H1 (cell line): ENCODE measurements around the gene HORMAD2. TPM values are rescaled to one million over a fixed set of nuclear protein-coding genes. Genes with fewer than 3 reads are reported as not detected.

Source experiments
- CTCF ChIA-PET: fragments of 300-600 bp; sonication (Branson Sonifier 250); formaldehyde crosslinking; loops from one replicate; lab custom pipeline; 2021; ENCODE audit not compliant: partially characterized antibody; lab: Charles Lee
- POLR2A ChIA-PET: fragments of 300-600 bp; sonication (Branson Sonifier 250); formaldehyde crosslinking; loops from one replicate; lab custom pipeline; 2021; ENCODE audit warnings: inconsistent platforms; ENCODE audit not compliant: partially characterized antibody; lab: Charles Lee
- DNase-seq, 2 experiments: peaks; one replicate each; pipeline versions ENCODE4 v3.0.0 to v3.0.0-alpha.2; 2010 to 2022; ENCODE audit warnings: low spot score in 2 of 2, low read depth in 1 of 2, mixed read lengths in 1 of 2
- FAIRE-seq: peaks from 2 replicates; lab custom pipeline; 2011; peaks lifted over from hg19 to GRCh38; lab: Jason Lieb, UNC
- H2AFZ ChIP-seq: 2 replicates; pipeline ENCODE4 v1.8.1; 2012; ENCODE audit warnings: low read length, inconsistent platforms
- H2AK5ac ChIP-seq: 2 replicates; pipeline ENCODE4 v1.6.1; 2013; ENCODE audit warnings: low read depth, low read length
- H2BK120ac ChIP-seq: replicated peaks from 2 replicates; pipeline ENCODE3; 2013; ENCODE audit warnings: low read depth, low read length, inconsistent platforms
- H2BK12ac ChIP-seq: 2 replicates; pipeline ENCODE4 v1.6.1; 2013; ENCODE audit warnings: low read depth, low read length
- H2BK15ac ChIP-seq: 2 replicates; pipeline ENCODE4 v1.6.1; 2013; ENCODE audit warnings: low read length
- H2BK20ac ChIP-seq: 2 replicates; pipeline ENCODE4 v1.6.1; 2013; ENCODE audit warnings: low read length
- H2BK5ac ChIP-seq: 2 replicates; pipeline ENCODE4 v1.6.1; 2013; ENCODE audit warnings: low read depth, low read length
- H3K14ac ChIP-seq: 2 replicates; pipeline ENCODE4 v1.6.1; 2013; ENCODE audit warnings: inconsistent platforms; ENCODE audit not compliant: insufficient read length
- H3K18ac ChIP-seq: 2 replicates; pipeline ENCODE4 v1.6.1; 2013; ENCODE audit warnings: low read length; ENCODE audit errors: extremely low read depth
- H3K23ac ChIP-seq: 2 replicates; pipeline ENCODE4 v1.6.1; 2013; ENCODE audit warnings: inconsistent platforms; ENCODE audit not compliant: insufficient read length
- H3K23me2 ChIP-seq: 2 replicates; pipeline ENCODE4 v1.6.1; 2013; ENCODE audit warnings: low read depth, low read length
- H3K27ac ChIP-seq: 2 replicates; pipeline ENCODE4 v1.6.1; 2011; ENCODE audit warnings: low read depth, low read length, inconsistent platforms
- H3K27me3 ChIP-seq, 4 experiments: replicated peaks in 1 of 4; 1 replicate in 1 of 4; 2 replicates in 3 of 4; pipeline versions ENCODE4 v1.6.1 to v1.8.1; 2011 to 2013; ENCODE audit warnings: low read length in 3 of 4, mild to moderate bottlenecking in 3 of 4, inconsistent platforms in 2 of 4, mixed read lengths in 2 of 4, moderate library complexity in 1 of 4; ENCODE audit not compliant: control insufficient read depth in 3 of 4, insufficient read depth in 3 of 4; ENCODE audit errors: extremely low read depth in 1 of 4
- H3K36me3 ChIP-seq, 4 experiments: 2 replicates each; pipeline versions ENCODE4 v1.6.1 to v1.8.1; 2011 to 2013; ENCODE audit warnings: mild to moderate bottlenecking in 4 of 4, low read length in 3 of 4, moderate library complexity in 2 of 4, control low read depth in 1 of 4, inconsistent platforms in 1 of 4; ENCODE audit not compliant: insufficient read depth in 4 of 4, control insufficient read depth in 2 of 4
- H3K4ac ChIP-seq: replicated peaks from 2 replicates; pipeline ENCODE3; 2013; ENCODE audit warnings: low read length, low read depth, mixed read lengths, inconsistent platforms; ENCODE audit not compliant: insufficient read length
- H3K4me1 ChIP-seq, 4 experiments: replicated peaks in 1 of 4; 1 replicate in 1 of 4; 2 replicates in 3 of 4; pipeline versions ENCODE4 v1.6.1 to v1.8.1; 2011 to 2013; ENCODE audit warnings: low read length in 3 of 4, inconsistent platforms in 2 of 4, mixed read lengths in 1 of 4; ENCODE audit not compliant: insufficient read depth in 4 of 4, control insufficient read depth in 3 of 4
- H3K4me2 ChIP-seq, 2 experiments: 2 replicates each; pipeline versions ENCODE4 v1.6.1 to v1.8.1; 2011 to 2013; ENCODE audit warnings: low read depth in 2 of 2, low read length in 2 of 2, control low read depth in 1 of 2, inconsistent platforms in 1 of 2, mild to moderate bottlenecking in 1 of 2; ENCODE audit not compliant: insufficient read depth in 1 of 2
- H3K4me3 ChIP-seq, 4 experiments: fragments of 200-600, 300-600 bp in 1 of 4; sonication (generic), shearing (Covaris generic), sonication (Bioruptor Twin) in 1 of 4; 2 replicates each; pipeline versions ENCODE4 v1.5.1 to v1.8.1; 2011 to 2016; ENCODE audit warnings: low read length in 4 of 4, low read depth in 3 of 4, control low read depth in 2 of 4, inconsistent platforms in 2 of 4, mild to moderate bottlenecking in 2 of 4, mixed read lengths in 1 of 4, moderate library complexity in 1 of 4; ENCODE audit not compliant: insufficient read depth in 2 of 4; ENCODE audit errors: extremely low read depth in 1 of 4
- H3K56ac ChIP-seq: replicated peaks from 2 replicates; pipeline ENCODE3; 2013; ENCODE audit warnings: low read depth, mild to moderate bottlenecking, mixed read lengths, low read length, inconsistent platforms; ENCODE audit not compliant: insufficient read length
- H3K79me1 ChIP-seq: 2 replicates; pipeline ENCODE4 v1.6.1; 2013; ENCODE audit warnings: low read depth, low read length, control low read depth
- H3K79me2 ChIP-seq, 2 experiments: 2 replicates each; pipeline versions ENCODE4 v1.6.1 to v1.8.1; 2012 to 2013; ENCODE audit warnings: low read length in 2 of 2, mild to moderate bottlenecking in 2 of 2, inconsistent platforms in 1 of 2; ENCODE audit not compliant: insufficient read depth in 2 of 2, control insufficient read depth in 1 of 2
- H3K9ac ChIP-seq, 4 experiments: replicated peaks in 1 of 4; 1 replicate in 1 of 4; 2 replicates in 3 of 4; pipeline versions ENCODE4 v1.6.1 to v1.8.1; 2011 to 2013; ENCODE audit warnings: low read depth in 3 of 4, low read length in 3 of 4, control low read depth in 2 of 4, mild to moderate bottlenecking in 2 of 4, moderate library complexity in 2 of 4, inconsistent platforms in 1 of 4; ENCODE audit errors: extremely low read depth in 1 of 4
- H3K9me3 ChIP-seq, 2 experiments: 2 replicates each; pipeline versions ENCODE4 v1.6.1 to v1.8.1; 2012 to 2013; ENCODE audit warnings: mild to moderate bottlenecking in 2 of 2, moderate library complexity in 2 of 2, control low read depth in 1 of 2, inconsistent platforms in 1 of 2, low read depth in 1 of 2, low read length in 1 of 2, mixed read lengths in 1 of 2; ENCODE audit not compliant: insufficient read depth in 2 of 2
- H4K20me1 ChIP-seq, 2 experiments: replicated peaks in 1 of 2; 2 replicates each; pipeline versions ENCODE3 to v1.8.1; 2011 to 2013; ENCODE audit warnings: inconsistent platforms in 2 of 2, low read length in 2 of 2, mild to moderate bottlenecking in 1 of 2; ENCODE audit not compliant: insufficient read depth in 2 of 2, control insufficient read depth in 1 of 2
- H4K5ac ChIP-seq: 2 replicates; pipeline ENCODE4 v1.6.1; 2013; ENCODE audit warnings: low read length, low read depth, mixed read lengths, inconsistent platforms; ENCODE audit not compliant: insufficient read length
- H4K8ac ChIP-seq: 2 replicates; pipeline ENCODE4 v1.8.0; 2013; ENCODE audit warnings: mild to moderate bottlenecking, moderate library complexity, low read length, inconsistent platforms; ENCODE audit not compliant: insufficient read depth; ENCODE audit errors: extremely low read depth
- H4K91ac ChIP-seq: replicated peaks from 2 replicates; pipeline ENCODE3; 2013; ENCODE audit warnings: low read length, mixed read lengths, inconsistent platforms; ENCODE audit not compliant: insufficient read length
- CHD2 ChIP-seq: IDR thresholded peaks from 2 replicates; pipeline ENCODE4 v1.6.1; 2012; ENCODE audit warnings: low read length, improper control_type of control experiment
- EZH2 ChIP-seq: fragments of 200-600 bp; sonication (generic); IDR thresholded peaks from 2 replicates; pipeline ENCODE4 v1.7.1; 2012; ENCODE audit warnings: low read depth, mild to moderate bottlenecking, moderate library complexity, low read length, inconsistent platforms; ENCODE audit not compliant: severe bottlenecking
- TCF12 ChIP-seq: IDR thresholded peaks from 2 replicates; pipeline ENCODE4 v1.6.1; 2011; ENCODE audit warnings: low read depth, mild to moderate bottlenecking, low read length
- WGBS, 2 experiments: shearing (Covaris generic) in 1 of 2; methylation state at CpG; one replicate each; pipeline versions ENCODE4 v1.1.6 to v1.1.7; 2013 to 2015; ENCODE audit warnings: low lambda C conversion rate in 2 of 2, mixed read lengths in 2 of 2, inconsistent platforms in 1 of 2, low coverage in 1 of 2, missing lambda C conversion rate in 1 of 2; ENCODE audit not compliant: insufficient replicate concordance in 2 of 2, insufficient coverage in 1 of 2, insufficient read length in 1 of 2; ENCODE audit errors: extremely low coverage in 1 of 2, missing lambda C conversion rate in 1 of 2; 5-methylcytosine and 5-hydroxymethylcytosine counted together
- polyA plus RNA-seq, 7 experiments: library from polyadenylated mRNA; depleted of rRNA in 3 of 7; stranded (reverse) in 5 of 7; unstranded in 2 of 7; fragments of >200 nt in 5 of 7; fragments of 200-250 nt in 2 of 7; gene quantifications; 1 replicate in 5 of 7; 2 replicates in 1 of 7; 4 replicates in 1 of 7; pipeline versions ENCODE4 v1.2.1 to v1.2.3, GENCODE V29; 2011 to 2013; ENCODE audit warnings: missing spikeins in 2 of 7, mixed read lengths in 2 of 7
- total RNA-seq: library from RNA; stranded (reverse); fragmentation: NEBNext Ultra II Directional; extraction: Animal tissue kit (Norgen Biotek cat#: 25700); gene quantifications from 2 replicates; pipeline ENCODE4 v1.2.1, GENCODE V29; 2021

Gene HORMAD2
- total and polyA plus RNA-seq, 2 of the 8 experiments (the other 6 are each of a cell fraction or from before 2014, with no cell fraction given): 0.03 TPM; not detected in 1

- DNase-seq (no peak), FAIRE-seq (no peak)
- Histone ChIP-seq H2BK5ac (no peak overlapping the region), H2BK12ac (no peak overlapping the region), H3K4me1 (no peaks in the 10 kb centered on the region; a peak in 1 of 7 replicates), H3K9ac (no peak overlapping the region), H4K91ac (no peak overlapping the region), H4K5ac (no peak overlapping the region), H2BK15ac (no peak overlapping the region), H2BK20ac (no peak overlapping the region), H3K4me3 (no peak overlapping the region), H3K23ac (no peak overlapping the region), H3K14ac (no peak overlapping the region), H2AK5ac (no peak overlapping the region), H3K79me2 (no peaks in the 10 kb centered on the region), H4K20me1 (no peaks in the 10 kb centered on the region), H3K4ac (no peak overlapping the region)
- POLR2A ChIA-PET: interaction anchor here (3.1 kb wide), 1 partner anchor 13 kb away, joined by 12 read pairs; no protein-coding TSS in a partner anchor
- TF ChIP-seq EZH2 (no peak), CHD2 (no peak), TCF12 (no peak)
- TF ChIP-seq, all 59 proteins: peak for 0
- no peaks in the 10 kb centered on the region for H3K23me2 ChIP-seq
- no peaks in the 10 kb centered on the region for H3K36me3 ChIP-seq
- H2BK120ac ChIP-seq: no peak overlapping the region
- no peak overlapping the region for H3K4me2 ChIP-seq
- no peak overlapping the region for H3K18ac ChIP-seq
- no peaks in the 10 kb centered on the region; a peak in 1 of 7 replicates for H3K27me3 ChIP-seq
- CTCF ChIA-PET: no interaction called here
- 89% methylated on average over 3 of the region's 3 CpGs; no CpG with 5 or more reads in 1 of the 2 experiments for WGBS, 2 experiments
- no peaks in the 10 kb centered on the region for H3K79me1 ChIP-seq
- H3K9me3 ChIP-seq: no peaks in the 10 kb centered on the region
- no peak overlapping the region for H2AFZ ChIP-seq
- H3K27ac ChIP-seq: no peak overlapping the region
- no peak overlapping the region for H3K56ac ChIP-seq
- no peak overlapping the region; the same call in 1 of the 2 replicates for H4K8ac ChIP-seq
These were observed 103.0 kb downstream of the HORMAD2 start for GRCh38 chr22:30183271-30183670.
